HepG2 (cell line): Measurements from ENCODE around the gene SLC5A6. TPM values are rescaled to one million over a fixed set of nuclear protein-coding genes. Genes with fewer than 3 reads are reported as not detected.

Source experiments
- BRCA1 ChIP-seq: sonication (generic); formaldehyde crosslinking; IDR thresholded peaks from 2 replicates; pipeline ENCODE4 v1.4.0; 2020; ENCODE audit warnings: missing genetic modification reagents
- CCDC6 ChIP-seq: sonication (generic); formaldehyde crosslinking; IDR thresholded peaks from 2 replicates; pipeline ENCODE4 v1.8.1; 2022; ENCODE audit warnings: mild to moderate bottlenecking, missing genetic modification reagents, moderate library complexity
- CEBPB ChIP-seq: IDR thresholded peaks from 2 replicates; pipeline ENCODE4 v1.6.1; 2011; ENCODE audit warnings: low read depth, low read length, improper control_type of control experiment, borderline replicate concordance
- HNRNPH1 ChIP-seq: fragments of 200-400 bp; formaldehyde crosslinking; optimal IDR thresholded peaks from 2 replicates; pipeline ENCODE3; 2017; ENCODE audit warnings: mild to moderate bottlenecking, low read depth, low read length
- KLF13 ChIP-seq: sonication (generic); formaldehyde crosslinking; IDR thresholded peaks from 2 replicates; pipeline ENCODE4 v1.4.0; 2020; ENCODE audit warnings: mild to moderate bottlenecking, missing genetic modification reagents
- NFATC3 ChIP-seq: sonication (generic); formaldehyde crosslinking; IDR thresholded peaks from 2 replicates; pipeline ENCODE4 v1.5.1; 2020; ENCODE audit warnings: mild to moderate bottlenecking, missing genetic modification reagents
- NFE2L2 ChIP-seq: fragments of 150-350 bp; IDR thresholded peaks from 2 replicates; pipeline ENCODE4 v1.6.1; 2014; ENCODE audit warnings: low read length
- NR2F2 ChIP-seq: IDR thresholded peaks from 2 replicates; pipeline ENCODE4 v1.6.1; 2012; ENCODE audit warnings: low read depth, inconsistent platforms, borderline replicate concordance
- PBX2 ChIP-seq: IDR thresholded peaks from 2 replicates; pipeline ENCODE4 v1.6.1; 2016; ENCODE audit warnings: control low read depth
- SP4 ChIP-seq: sonication (generic); formaldehyde crosslinking; IDR thresholded peaks from 2 replicates; pipeline ENCODE4 v1.8.1; 2023; ENCODE audit warnings: mild to moderate bottlenecking, missing genetic modification reagents
- ZNF101 ChIP-seq: sonication (generic); formaldehyde crosslinking; IDR thresholded peaks from 2 replicates; pipeline ENCODE4 v1.4.0; 2020; ENCODE audit warnings: mild to moderate bottlenecking, low read depth, missing genetic modification reagents, borderline replicate concordance
- ZNF180 ChIP-seq: sonication (generic); formaldehyde crosslinking; IDR thresholded peaks from 2 replicates; pipeline ENCODE4 v1.4.0; 2020; ENCODE audit warnings: low read depth, missing genetic modification reagents, borderline replicate concordance
- ZNF225 ChIP-seq: sonication (generic); formaldehyde crosslinking; IDR thresholded peaks from 2 replicates; pipeline ENCODE4 v1.4.0; 2020; ENCODE audit warnings: mild to moderate bottlenecking, missing genetic modification reagents
- ZNF282 ChIP-seq: fragments of 450-650 bp; IDR thresholded peaks from 2 replicates; pipeline ENCODE4 v1.6.1; 2018; ENCODE audit not compliant: partially characterized antibody
- ZNF468 ChIP-seq: sonication (generic); formaldehyde crosslinking; IDR thresholded peaks from 2 replicates; pipeline ENCODE4 v1.8.0; 2022; ENCODE audit warnings: mild to moderate bottlenecking, moderate library complexity, missing genetic modification reagents
- ZNF558 ChIP-seq: sonication (generic); formaldehyde crosslinking; IDR thresholded peaks from 2 replicates; pipeline ENCODE4 v1.9.0; 2022; ENCODE audit warnings: mild to moderate bottlenecking, missing genetic modification reagents, borderline replicate concordance
- ZNF580 ChIP-seq: IDR thresholded peaks from 2 replicates; pipeline ENCODE4 v1.6.1; 2016; ENCODE audit warnings: low read depth, borderline replicate concordance
- ZNF589 ChIP-seq: sonication (generic); formaldehyde crosslinking; conservative IDR thresholded peaks from 2 replicates; pipeline ENCODE4 v1.8.0; 2022; ENCODE audit warnings: mild to moderate bottlenecking, moderate library complexity, missing genetic modification reagents
- ZNF83 ChIP-seq: sonication (generic); formaldehyde crosslinking; IDR thresholded peaks from 2 replicates; pipeline ENCODE4 v1.4.0; 2020; ENCODE audit warnings: missing genetic modification reagents, mild to moderate bottlenecking, borderline replicate concordance
- polyA plus RNA-seq, 8 experiments: library from polyadenylated mRNA; depleted of rRNA in 3 of 8; stranded (reverse) in 7 of 8; unstranded in 1 of 8; fragments of >200 nt; fragmentation: Illumina TruSeq in 4 of 8; extraction: Trizol in 4 of 8; gene quantifications; 2 replicates each; pipeline versions ENCODE4 v1.2.1 to v1.2.3, GENCODE V29; 2011 to 2016; ENCODE audit warnings: low read depth in 4 of 8, missing spikeins in 1 of 8, mixed read lengths in 1 of 8; ENCODE audit not compliant: insufficient read depth in 1 of 8
- total RNA-seq, 5 experiments: library from RNA; depleted of rRNA; stranded (reverse); fragments of >200 nt; fragmentation: Illumina TruSeq; extraction: Trizol; gene quantifications; 2 replicates each; pipeline ENCODE4 v1.2.3, GENCODE V29; 2016; ENCODE audit warnings: low read depth in 1 of 5
- TF ChIP-seq, protein P1 (sequence below): IDR thresholded peaks from 2 replicates; pipeline ENCODE4 v1.6.1; 2016; ENCODE audit warnings: low read depth
- TF ChIP-seq, protein P2 (sequence below): sonication (generic); formaldehyde crosslinking; IDR thresholded peaks from 2 replicates; pipeline ENCODE4 v1.5.1; 2020; ENCODE audit warnings: missing genetic modification reagents, mild to moderate bottlenecking, borderline replicate concordance
- TF ChIP-seq, protein P3 (sequence below): sonication (generic); formaldehyde crosslinking; IDR thresholded peaks from 2 replicates; pipeline ENCODE4 v1.8.0; 2022; ENCODE audit warnings: missing genetic modification reagents, mild to moderate bottlenecking, moderate library complexity, borderline replicate concordance
- TF ChIP-seq, protein P4 (sequence below): sonication (generic); formaldehyde crosslinking; conservative IDR thresholded peaks from 2 replicates; pipeline ENCODE4 v1.5.0; 2020; ENCODE audit warnings: missing genetic modification reagents

Gene SLC5A6
- total and polyA plus RNA-seq, 2 of the 13 experiments (the other 11 are each of a cell fraction or from before 2014, with no cell fraction given), result 135 to 417 TPM

GRCh38 chr2:27209621-27210401 lies 2.3 kb downstream of the SLC5A6 start (continued):
- TF ChIP-seq ZNF589 (CRISPR knock-in tag), result no peak
- no peak for TF ChIP-seq PBX2
- no peak for TF ChIP-seq ZNF83
- TF ChIP-seq ZNF101 (CRISPR knock-in tag), result no peak
- TF ChIP-seq, protein P1, sequence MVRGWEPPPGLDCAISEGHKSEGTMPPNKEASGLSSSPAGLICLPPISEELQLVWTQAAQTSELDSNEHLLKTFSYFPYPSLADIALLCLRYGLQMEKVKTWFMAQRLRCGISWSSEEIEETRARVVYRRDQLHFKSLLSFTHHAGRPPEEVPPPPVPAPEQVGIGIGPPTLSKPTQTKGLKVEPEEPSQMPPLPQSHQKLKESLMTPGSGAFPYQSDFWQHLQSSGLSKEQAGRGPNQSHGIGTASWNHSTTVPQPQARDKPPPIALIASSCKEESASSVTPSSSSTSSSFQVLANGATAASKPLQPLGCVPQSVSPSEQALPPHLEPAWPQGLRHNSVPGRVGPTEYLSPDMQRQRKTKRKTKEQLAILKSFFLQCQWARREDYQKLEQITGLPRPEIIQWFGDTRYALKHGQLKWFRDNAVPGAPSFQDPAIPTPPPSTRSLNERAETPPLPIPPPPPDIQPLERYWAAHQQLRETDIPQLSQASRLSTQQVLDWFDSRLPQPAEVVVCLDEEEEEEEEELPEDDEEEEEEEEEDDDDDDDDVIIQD (CRISPR knock-in tag), result no peak
- TF ChIP-seq NFE2L2, result no peak
- TF ChIP-seq ZNF225 (CRISPR knock-in tag), result no peak
- no peak for TF ChIP-seq ZNF180 (CRISPR knock-in tag)
- no peak for TF ChIP-seq NFATC3
- TF ChIP-seq, protein P2, sequence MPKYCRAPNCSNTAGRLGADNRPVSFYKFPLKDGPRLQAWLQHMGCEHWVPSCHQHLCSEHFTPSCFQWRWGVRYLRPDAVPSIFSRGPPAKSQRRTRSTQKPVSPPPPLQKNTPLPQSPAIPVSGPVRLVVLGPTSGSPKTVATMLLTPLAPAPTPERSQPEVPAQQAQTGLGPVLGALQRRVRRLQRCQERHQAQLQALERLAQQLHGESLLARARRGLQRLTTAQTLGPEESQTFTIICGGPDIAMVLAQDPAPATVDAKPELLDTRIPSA, result no peak
- no peak for TF ChIP-seq ZNF580 (CRISPR knock-in tag)
- TF ChIP-seq BRCA1 (CRISPR knock-in tag), result no peak
- TF ChIP-seq HNRNPH1, result no peak
- no peak for TF ChIP-seq SP4 (CRISPR knock-in tag)
- TF ChIP-seq CCDC6 (CRISPR knock-in tag), result no peak
- peak; percentile 78 for TF ChIP-seq CEBPB
- TF ChIP-seq ZNF468 (CRISPR knock-in tag), result no peak
- TF ChIP-seq ZNF282, result no peak
- no peak for TF ChIP-seq KLF13 (CRISPR knock-in tag)
- TF ChIP-seq NR2F2, result no peak
- TF ChIP-seq, protein P3, sequence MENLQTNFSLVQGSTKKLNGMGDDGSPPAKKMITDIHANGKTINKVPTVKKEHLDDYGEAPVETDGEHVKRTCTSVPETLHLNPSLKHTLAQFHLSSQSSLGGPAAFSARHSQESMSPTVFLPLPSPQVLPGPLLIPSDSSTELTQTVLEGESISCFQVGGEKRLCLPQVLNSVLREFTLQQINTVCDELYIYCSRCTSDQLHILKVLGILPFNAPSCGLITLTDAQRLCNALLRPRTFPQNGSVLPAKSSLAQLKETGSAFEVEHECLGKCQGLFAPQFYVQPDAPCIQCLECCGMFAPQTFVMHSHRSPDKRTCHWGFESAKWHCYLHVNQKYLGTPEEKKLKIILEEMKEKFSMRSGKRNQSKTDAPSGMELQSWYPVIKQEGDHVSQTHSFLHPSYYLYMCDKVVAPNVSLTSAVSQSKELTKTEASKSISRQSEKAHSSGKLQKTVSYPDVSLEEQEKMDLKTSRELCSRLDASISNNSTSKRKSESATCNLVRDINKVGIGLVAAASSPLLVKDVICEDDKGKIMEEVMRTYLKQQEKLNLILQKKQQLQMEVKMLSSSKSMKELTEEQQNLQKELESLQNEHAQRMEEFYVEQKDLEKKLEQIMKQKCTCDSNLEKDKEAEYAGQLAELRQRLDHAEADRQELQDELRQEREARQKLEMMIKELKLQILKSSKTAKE, result no peak
- TF ChIP-seq, protein P4, sequence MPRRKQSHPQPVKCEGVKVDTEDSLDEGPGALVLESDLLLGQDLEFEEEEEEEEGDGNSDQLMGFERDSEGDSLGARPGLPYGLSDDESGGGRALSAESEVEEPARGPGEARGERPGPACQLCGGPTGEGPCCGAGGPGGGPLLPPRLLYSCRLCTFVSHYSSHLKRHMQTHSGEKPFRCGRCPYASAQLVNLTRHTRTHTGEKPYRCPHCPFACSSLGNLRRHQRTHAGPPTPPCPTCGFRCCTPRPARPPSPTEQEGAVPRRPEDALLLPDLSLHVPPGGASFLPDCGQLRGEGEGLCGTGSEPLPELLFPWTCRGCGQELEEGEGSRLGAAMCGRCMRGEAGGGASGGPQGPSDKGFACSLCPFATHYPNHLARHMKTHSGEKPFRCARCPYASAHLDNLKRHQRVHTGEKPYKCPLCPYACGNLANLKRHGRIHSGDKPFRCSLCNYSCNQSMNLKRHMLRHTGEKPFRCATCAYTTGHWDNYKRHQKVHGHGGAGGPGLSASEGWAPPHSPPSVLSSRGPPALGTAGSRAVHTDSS, result no peak
- no peak for TF ChIP-seq ZNF558 (CRISPR knock-in tag)
